Measurements from ENCODE around the gene LRRTM4.
"Not testable (repeated sequence)": the region's sequence is repeated elsewhere in the genome, so short reads cannot be mapped to it uniquely, and the experiment has no call there.

The LRRTM4 gene

GRCh38 chr2:77169426-77169825, 352.8 kb downstream of the LRRTM4 start:
- DNase-seq (ENCODE audit: low read depth) = no peak

GRCh38 chr2:77164021-77164420, 358.2 kb downstream of the LRRTM4 start:
- not testable (repeated sequence) for DNase-seq (ENCODE audit: low read depth)

GRCh38 chr2:77161009-77161408, 361.2 kb downstream of the LRRTM4 start:
- DNase-seq (ENCODE audit: low read depth) = peak; percentile 66

DNA sequence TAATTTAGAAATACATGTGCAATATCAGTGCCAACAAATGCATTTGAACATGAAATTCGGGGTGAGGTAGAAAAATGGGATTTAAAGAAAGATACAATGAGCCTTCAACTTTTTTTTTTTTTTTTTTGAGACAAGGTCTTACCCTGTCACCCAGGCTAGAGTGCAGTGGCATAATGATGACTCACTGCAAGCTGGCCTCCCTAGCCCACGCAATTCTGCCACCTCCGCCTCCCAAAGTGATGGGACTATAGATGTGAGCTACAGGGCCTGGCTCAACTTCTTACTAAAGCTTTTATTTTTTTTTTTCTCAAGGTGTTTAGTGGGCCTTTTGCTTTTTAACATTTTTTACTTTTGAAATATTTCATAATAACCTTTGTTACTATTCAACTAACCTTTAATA, 365.6 kb downstream of the LRRTM4 start:
- DNase-seq (ENCODE audit: low read depth) = no peak

- no peak for DNase-seq (ENCODE audit: low read depth)
Observed at GRCh38 chr2:77155511-77155910, 366.7 kb downstream of the LRRTM4 start.

- no peak for DNase-seq (ENCODE audit: low read depth)
Observed at GRCh38 chr2:77149565-77149964, 372.6 kb downstream of the LRRTM4 start.

DNA sequence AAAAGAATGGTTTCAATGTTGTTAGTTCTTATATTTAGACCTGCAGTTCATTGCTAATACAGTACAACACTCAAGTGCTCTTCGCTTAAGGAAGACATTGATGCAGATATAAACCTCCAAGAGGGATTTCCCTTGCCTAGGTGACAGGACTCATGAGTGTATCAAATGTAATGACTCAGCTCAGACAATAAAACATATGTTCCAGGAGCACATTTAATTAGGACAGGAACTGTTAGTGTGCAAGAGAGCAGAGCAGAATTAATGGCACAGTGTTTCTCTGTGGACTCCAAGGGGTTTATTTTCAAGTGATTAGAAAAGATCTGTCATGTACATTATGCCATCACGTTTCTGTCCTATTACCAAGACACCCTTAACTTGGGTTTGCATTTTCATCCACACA, 375.0 kb downstream of the LRRTM4 start:
- DNase-seq (ENCODE audit: low read depth) = no peak

- DNase-seq (ENCODE audit: low read depth) = no peak
Observed at GRCh38 chr2:77144772-77145171, 377.4 kb downstream of the LRRTM4 start.

DNA sequence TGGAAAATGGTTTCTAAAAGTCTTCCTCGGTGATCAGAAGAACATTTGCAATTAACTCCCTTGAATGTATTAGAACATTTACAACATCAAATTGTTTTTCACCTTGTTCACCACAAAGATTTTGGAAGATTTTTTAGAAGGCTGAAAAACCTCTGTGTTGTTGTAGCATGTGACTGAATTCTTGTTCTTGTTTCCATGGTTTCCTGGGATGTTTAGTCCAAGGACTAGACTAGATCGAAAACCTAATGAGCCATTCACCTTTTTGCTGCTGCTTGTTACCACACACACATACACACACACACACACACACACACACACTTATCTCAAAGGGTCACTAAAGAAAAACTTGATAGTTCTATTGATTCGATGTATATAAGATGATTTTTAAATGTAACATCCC, 380.0 kb downstream of the LRRTM4 start:
- DNase-seq (ENCODE audit: low read depth) = no peak

GRCh38 chr2:77128479-77128878, 393.7 kb downstream of the LRRTM4 start:
- not testable (repeated sequence) for DNase-seq (ENCODE audit: low read depth)

DNA sequence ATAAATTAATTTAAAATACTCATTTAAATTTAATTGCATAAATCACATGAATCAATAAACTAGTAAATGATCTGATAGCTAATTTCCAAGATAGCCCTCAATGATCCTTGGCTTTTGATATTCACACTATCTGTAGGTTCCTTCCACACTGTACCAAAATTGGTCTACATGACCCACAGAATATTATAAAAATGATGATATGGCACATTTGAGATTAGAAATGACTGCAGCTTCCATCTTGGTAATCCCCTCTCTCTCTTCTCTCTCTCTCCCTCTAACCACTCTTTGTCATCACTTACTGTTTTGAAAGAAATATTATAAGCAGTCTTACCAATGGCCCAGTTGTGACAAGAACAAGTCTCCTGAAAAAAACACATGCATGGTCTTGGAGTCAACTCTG, 394.8 kb downstream of the LRRTM4 start:
- DNase-seq (ENCODE audit: low read depth) = no peak

- no peak for DNase-seq (ENCODE audit: low read depth)
Observed at GRCh38 chr2:77121518-77121917, 400.7 kb downstream of the LRRTM4 start.

- DNase-seq (ENCODE audit: low read depth) = no peak
Observed at GRCh38 chr2:77119333-77119732, 402.8 kb downstream of the LRRTM4 start.

GRCh38 chr2:77108915-77109314, 413.3 kb downstream of the LRRTM4 start:
- no peak for DNase-seq (ENCODE audit: low read depth)

GRCh38 chr2:77105008-77105407, 417.2 kb downstream of the LRRTM4 start:
- no peak for DNase-seq (ENCODE audit: low read depth)

- no peak for DNase-seq (ENCODE audit: low read depth)
Observed at GRCh38 chr2:77104554-77104953, 417.6 kb downstream of the LRRTM4 start.

DNA sequence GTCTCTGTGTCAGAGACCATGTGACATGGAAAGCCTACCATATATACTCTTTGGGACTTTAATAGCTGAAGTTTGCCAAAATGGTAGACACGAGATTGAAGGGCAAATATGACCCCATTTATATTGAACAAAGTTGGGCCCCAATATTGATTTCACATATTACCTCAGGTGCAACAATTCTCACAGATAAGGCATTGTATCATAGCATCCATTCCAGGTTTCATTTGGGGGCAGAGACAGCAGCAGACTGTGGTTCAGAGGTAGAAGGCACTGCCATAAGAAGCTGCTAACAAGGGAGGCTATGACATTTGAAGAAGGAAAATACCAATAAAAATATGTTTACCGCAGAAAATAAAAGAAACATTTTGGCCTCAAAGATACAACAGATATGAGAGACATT, 419.2 kb downstream of the LRRTM4 start:
- DNase-seq (ENCODE audit: low read depth) = no peak

- no peak for DNase-seq (ENCODE audit: low read depth)
Observed at GRCh38 chr2:77101796-77102452, 420.3 kb downstream of the LRRTM4 start.

DNA sequence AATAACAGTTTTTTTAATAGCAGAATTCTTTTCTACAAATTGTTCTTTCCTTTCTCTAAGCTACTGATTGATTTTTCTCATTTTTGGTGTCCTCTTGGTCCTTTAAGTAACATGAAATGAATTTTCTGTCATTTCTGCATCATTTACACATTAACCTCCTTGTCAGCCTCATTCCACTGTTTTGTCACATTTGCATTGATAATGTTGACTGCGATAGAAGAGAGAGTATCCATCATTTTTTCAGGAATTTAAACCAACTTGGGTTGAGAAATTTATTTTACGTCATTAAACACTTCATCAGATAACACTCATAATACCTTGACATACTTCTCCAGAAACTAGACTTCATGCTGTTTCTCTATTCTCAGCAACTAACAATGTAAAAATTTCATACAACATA, 422.2 kb downstream of the LRRTM4 start:
- DNase-seq (ENCODE audit: low read depth) = no peak

DNA sequence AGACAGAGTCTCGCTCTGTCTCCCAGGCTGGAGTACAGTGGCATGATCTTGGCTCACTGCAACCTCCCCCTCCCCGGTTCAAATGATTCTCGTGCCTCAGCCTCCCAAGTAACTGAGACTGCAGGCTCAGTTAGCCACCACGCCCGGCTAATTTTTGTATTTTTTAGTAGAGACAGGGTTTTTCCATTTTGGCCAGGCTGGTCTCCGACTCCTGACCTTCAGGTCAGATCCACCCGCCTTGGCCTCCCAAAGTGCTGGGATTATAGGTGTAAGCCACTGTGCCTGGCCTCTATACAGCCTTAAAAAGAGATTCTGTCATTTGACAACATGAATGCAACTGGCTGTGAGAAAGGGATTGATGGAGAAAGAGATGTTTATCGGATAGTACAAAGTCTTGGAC, 426.7 kb downstream of the LRRTM4 start:
- not testable (repeated sequence) for DNase-seq (ENCODE audit: low read depth)

DNA sequence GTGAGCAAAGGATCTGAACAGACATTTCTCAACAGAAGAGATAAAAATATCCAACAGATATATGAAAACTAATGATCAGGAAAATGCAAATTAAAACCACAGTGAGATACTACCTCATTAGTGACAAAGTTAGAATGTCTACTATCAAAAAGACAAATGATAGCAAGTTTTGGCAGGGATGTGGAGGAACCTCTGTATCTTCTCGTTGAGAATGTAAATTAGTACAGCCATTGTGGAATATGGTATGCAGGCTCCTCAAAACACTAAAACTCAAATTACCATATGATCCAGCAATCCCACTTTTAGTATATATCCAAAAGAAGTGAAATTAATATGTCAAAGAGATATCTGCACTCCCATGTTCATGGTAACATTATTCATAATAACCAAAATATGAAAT, 427.1 kb downstream of the LRRTM4 start:
- no peak for DNase-seq (ENCODE audit: low read depth)

- DNase-seq (ENCODE audit: low read depth) = not testable (repeated sequence)
Observed at GRCh38 chr2:77088424-77088823, 433.8 kb downstream of the LRRTM4 start.

- no peak for DNase-seq (ENCODE audit: low read depth)
Observed at GRCh38 chr2:77087987-77088414, 434.2 kb downstream of the LRRTM4 start.

DNA sequence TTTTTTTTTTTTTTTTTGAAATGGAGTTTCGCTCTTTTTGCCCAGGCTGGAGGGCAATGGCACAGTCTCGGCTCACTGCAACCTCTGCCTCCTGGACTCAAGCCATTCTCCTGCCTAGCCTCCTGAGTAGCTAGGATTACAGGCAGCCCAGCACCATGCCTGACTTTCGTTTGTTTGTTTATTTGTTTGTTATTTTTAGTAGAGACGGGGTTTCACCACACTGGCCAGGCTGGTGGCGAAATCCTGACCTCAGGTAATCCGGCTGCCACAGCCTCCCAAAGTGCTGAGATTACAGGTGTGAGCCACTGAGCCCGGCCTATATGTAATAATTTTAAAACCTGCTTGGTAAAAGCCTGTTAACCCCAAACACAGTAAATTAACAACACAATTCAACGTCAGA, 435.7 kb downstream of the LRRTM4 start:
- DNase-seq (ENCODE audit: low read depth) = no peak

GRCh38 chr2:77086051-77086450, 436.1 kb downstream of the LRRTM4 start:
- DNase-seq (ENCODE audit: low read depth) = no peak

Measured in iris pigment epithelial cell (primary cell).